CD4-positive, alpha-beta T cell treated with Interleukin-1 beta for 1 hour (primary cell): ENCODE results near the gene MEAK7.
A peak's percentile ranks its signal among the peaks of the same experiment; 100 is the strongest.
"Not testable (repeated sequence)": the region's sequence is repeated elsewhere in the genome, so short reads cannot be mapped to it uniquely, and the experiment has no call there.

Experiments
- DNase-seq, 2 donors: peaks; one replicate each; pipeline ENCODE4 v3.0.0-alpha.2; 2020 to 2022

The MEAK7 gene

DNA sequence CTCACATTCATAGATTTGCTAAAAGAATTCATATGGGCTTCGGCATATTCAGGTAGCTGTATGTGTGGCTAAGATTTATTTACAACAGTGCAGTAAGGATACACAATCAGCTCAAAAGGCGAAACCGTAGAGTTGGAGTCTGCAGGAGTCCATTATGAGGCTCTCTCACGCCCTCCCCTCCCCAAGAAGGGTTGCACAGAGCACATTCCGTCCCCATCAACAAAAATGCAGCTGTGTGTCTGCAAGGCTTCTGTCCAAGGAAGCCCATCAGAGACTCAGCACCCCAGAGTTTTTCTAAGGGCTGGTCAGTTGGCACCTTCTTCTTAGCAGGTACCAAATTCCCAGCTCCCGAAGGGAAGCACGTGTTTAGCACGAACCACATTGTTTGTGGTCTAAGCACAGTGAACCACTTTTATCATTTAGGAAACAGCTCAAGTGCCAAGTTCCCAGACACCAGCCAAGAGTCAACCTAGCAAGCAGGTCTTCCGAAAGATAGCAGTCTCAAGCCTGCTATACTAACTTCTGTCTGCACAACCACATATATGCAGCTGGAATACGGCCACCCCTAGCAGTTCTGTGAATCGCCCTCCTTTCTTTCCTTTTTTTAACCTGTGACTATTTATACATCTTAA lies 28.5 kb upstream of the MEAK7 start:
- DNase-seq: no peak

DNA sequence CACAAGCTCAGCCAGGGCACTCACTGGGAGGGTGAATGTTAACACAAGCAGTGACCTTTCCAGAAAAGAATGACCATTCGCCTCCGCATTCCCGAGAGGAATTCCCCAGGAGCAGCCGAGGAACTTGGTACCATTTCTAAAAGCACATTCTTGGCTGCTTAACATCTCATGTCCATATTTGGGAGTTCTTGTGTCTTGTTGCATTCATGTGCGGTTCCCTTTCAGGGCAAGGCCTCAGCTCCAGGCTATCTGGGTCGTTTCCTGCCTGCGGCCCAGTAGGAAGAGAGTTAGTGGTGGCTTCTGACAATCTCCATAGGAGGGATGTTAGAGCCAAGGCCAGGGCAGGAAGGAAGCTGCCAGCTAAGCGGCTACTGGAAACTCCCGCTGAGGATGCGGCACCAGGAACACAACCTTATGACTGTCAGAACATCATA lies 27.8 kb upstream of the MEAK7 start:
- DNase-seq: peak; percentile 15 to 17

DNA sequence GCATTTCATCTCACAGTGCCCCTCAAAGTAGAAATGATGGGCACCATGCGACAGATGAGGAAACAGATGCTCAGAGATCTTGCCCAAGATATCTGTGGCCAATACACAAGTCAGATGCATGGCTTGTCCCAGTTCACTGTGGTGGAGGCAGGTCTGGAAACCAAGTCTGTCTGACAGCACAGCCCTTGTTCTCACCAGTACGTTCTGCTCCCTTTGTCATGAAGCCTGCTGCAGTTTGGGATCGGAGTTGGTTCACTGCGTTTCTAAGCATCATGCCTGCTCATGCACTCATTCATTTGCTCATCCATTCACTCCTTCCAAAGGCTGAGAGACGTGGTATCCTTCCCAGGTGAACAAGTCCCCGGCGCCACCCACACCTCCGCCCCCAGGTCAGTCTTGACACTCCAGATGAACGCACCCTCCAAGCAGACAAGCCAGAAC lies 27.2 kb upstream of the MEAK7 start:
- DNase-seq: no peak

DNA sequence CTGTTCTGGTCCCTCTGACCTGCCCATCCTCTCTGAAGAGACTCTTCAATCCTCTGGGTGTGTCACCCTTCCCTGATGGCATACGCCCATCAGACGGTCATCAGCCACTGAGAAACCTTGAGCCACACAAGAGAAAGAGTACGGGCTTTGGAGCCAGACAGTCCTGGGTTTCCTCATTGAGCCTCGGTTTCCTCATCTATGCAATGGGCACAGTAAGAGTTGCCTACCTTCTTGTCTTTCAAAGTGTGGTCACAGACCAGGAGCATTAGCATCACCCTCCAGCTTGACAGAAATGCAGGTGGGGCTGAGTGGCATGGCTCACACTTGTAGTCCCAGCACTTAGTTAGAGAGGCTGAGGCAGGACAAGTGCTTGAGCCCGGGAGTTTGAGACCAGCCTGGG lies 26.1 kb upstream of the MEAK7 start:
- DNase-seq: no peak

DNA sequence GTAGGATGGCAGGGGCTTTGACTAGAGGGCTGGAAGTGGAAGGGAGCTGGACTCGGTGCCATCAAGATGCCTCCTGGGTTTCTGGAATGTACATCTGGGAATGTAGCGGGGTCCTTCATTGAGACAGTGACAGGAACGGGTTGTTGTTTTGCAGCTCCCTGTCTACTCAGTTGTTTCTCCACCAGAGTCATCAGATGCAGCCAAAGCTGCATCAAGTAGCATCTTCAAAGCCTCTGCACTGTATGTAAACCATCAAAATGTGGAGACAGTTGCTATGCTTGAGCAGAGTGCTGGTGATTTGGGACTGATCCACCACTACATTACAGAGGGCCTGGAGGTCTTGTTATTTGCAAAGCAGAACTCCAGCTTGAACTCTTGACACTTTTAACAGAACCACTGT lies 25.1 kb upstream of the MEAK7 start:
- no peak for DNase-seq

DNA sequence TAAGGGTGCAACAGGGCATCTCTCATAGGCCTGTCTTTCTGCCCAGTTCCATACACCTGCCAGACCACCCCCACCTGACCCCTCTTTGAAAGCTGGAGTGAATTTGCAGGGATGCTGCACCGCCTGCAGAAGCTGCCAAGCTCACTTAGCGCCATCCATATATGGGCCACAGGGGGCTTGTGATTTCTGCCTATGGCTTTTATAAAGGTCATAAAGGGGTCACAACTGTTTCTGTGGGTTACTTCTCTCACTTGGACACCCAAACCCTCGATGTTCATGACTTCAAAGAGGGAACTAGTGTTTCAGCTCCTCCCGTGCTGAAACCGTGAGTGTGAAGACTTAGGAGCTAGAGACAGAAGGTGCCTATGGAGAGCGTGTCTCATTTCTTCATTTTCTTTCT lies 23.9 kb upstream of the MEAK7 start:
- DNase-seq: no peak

DNA sequence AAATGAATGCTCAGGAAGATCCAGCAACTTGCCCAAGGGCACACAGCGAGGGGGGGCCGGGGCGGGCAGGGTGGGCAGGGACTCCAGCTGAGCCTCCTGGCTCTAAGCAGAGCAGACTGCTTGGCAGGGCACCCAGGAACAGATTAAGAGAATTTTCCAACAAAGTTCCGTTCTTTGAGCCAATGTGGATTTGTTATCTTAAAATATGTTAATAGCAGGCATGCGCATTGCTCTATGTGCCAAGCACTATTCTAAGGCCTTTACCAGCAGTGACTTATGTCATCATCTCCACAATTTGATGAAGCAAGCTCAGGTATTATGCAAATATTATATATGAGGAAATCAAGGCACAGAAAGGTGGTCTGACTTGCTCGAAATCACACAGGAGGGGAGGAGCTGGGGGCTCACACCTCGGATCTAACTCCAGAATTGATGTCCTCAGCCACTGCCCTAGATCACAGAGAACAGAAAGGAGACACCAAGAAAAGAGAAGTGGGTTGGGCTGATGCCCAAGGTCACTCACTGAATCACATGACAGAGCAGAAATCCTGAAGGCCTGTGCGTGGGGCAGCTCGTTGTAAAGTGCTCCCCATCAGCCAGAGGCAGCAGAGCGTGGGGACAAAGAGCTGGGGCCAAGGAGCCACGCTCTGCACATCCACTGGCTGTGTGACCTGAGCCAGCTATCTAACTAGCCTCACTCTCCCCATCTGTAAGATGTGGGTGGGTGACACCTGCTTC lies 23.2 kb upstream of the MEAK7 start:
- peak in 1 of 2 donors; percentile 14 for DNase-seq

DNA sequence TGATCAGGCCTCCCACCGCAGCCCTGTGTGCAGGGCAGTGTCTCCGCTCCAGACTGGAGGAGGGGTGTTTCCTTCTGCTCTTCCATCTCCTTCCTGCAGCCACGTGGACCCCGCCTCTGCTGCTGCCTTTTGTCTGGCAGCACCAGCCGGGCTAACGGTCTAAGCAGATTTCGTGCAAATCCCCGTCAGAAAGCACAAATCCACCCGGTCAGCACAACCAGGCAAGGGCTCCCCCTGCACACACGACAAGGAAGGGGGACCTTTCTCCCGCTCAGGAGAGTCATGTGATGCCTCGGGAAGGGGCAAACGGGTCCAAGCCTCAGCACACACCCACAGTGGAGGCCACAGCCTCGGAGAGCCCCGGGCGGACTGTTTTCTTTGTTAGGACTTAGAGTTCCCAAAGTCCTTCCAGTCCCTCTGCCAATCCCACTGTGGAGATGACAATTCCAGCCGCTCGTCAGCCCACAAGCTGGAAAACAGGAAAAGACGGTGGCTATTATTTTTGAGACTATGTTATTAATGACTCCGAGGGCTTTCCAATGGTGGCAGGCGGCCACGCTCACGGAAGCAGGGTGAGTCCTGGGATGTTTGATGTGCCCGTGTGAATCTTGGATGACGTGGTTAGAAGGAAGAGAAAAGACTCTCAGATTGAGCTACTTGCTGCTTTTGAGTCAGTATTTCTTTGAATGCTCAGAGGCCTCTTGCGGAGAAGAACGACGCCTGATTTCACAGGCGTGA lies 22.5 kb upstream of the MEAK7 start:
- no peak for DNase-seq

DNA sequence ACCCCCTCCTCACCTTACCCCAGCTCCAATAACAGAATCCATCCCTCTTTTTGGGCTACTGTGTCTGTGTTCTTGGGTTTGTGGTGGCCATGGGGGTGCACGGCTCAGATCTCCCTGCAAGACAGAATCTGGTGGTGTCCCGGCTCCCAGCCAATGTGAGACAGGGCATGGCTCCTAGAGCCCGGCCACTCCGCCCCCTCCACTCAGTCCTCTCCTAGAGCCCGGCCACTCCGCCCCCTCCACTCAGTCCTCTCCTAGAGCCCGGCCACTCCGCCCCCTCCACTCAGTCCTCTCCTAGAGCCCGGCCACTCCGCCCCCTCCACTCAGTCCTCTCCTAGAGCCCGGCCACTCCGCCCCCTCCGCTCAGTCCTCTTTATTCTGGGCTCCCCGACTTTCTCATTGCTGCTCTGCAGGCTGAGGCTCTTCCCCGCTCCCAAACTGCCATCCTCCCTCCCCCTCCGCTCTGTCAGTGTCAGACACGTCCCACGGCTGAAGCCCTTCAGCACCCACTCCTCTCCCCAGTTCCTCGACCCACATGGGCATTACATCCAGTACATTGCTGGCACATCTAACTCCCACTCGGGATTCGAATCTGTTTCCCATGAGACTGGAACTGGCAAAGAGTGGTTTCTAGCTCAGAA lies 20.6 kb upstream of the MEAK7 start:
- DNase-seq: not testable (repeated sequence)

DNA sequence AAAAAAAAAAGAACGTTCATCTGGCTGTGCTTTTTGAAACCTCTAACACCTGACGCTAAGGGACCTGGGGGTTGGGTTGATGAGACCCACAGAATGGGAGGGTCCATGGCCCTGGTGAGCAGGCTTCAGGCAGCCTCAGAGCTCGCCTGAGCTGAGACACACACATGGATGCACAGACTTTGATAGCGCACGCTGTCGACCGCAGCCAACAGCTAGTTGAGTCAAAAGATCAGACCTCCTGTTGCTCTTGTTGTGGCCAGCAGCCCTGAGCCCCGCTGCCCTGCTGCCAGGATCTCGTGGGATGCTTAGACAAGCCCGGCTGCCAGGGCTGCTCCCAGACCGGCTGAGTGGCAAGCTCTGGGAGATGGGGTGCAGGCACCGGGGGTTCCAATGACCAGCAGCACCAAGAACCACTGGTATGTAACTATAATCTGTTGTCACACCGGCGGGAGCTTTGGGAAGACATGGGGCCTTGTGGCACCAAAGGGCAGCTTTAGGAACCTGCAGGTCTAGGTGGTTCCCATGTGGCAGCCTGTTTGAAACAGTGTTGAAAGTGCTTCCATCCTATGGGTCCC lies 20.0 kb upstream of the MEAK7 start:
- no peak for DNase-seq

DNA sequence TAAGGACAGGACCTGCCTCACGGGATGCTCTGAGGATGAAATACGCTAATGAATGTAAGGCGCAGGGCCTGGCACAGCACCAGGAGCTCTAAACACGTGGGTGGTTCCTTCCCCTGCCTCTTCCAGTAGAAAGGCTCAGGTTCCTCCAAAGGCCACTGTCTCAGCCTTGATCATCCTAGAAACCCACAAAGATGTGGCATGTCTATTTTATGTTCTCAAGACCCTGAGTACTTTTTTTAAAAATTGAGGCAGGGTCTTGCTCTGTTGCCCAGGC lies 17.0 kb upstream of the MEAK7 start:
- no peak for DNase-seq

DNA sequence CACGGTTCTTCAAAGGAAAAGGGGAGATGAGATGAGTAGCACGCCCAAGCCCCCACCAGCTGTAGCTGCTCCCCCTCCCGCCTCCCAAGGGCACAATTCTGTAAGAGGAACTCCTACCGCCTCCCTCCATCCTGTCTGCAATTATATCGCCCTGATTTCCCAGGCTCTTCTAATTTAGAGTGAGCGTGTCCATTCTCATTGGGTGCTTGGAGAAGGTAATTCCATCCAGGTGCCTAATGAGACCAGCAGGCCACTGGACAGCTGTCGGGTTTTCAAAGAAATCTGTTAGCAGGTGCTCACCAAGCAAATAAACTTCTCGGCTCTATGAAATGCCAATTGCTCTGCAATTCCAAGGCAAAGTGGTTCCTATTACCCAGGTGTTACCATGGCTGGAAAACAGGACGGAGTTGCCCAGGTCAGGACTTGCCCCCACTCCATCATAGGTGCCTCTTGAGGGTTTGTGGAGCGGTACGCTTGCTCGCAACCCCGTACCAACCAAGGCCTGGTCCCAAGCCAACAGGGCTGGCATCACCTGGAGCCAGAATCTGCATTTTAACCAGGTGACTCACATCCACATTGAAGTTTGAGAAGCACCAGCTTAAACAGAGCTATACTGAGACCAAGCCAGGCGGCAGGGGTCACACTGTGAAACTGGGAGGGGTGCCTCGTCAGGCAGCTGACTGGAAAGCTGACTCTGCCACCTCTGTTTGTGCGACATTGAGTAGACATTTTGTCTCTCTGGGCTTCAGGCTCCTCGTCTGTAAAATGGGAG lies 16.5 kb upstream of the MEAK7 start:
- no peak for DNase-seq

DNA sequence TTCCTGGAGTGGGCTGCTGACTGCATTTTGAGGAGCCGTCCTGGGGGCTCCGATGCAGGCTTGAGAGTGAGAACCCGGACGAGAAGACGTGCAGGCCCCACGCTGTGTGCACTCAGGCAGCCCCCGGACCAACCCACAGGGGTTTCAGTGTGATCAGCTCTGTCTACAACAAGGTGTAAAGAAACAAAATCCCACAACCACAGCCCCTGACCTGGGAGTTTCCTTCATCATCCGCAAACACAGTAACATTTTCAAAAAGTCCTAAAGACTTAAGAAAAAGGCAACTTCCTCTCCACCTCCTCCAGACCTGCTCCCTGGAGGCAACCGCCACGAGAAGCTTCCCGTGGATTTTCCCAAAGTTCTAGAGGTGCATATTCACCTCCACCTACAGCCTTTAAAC lies 15.4 kb upstream of the MEAK7 start:
- DNase-seq: no peak

DNA sequence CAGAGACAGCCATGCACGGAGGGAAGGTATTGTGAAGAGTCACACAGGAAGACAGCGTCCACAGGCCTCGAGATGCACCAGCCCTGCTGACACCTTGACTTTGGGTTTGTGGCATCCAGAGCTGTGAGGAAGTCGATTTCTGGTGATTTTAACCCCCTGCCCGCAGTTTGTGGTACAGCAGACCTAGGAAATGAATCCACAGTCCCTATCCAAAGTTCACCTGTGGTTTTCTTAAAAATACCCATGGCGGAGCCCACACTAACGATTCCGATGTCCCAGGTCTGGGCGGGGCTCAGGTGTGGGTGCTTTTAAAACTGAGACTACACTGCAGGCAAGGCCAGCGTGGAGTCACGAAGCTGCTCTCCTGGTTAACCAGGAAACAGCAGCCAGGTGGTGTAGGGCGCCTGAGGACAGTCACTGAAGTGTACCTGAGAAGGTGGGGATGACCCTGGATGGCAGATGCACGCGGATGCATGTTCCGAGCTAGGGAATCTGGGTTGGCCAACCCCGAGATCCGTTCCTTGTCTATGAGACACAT lies 14.4 kb upstream of the MEAK7 start:
- peak; percentile 58 to 69 for DNase-seq

DNA sequence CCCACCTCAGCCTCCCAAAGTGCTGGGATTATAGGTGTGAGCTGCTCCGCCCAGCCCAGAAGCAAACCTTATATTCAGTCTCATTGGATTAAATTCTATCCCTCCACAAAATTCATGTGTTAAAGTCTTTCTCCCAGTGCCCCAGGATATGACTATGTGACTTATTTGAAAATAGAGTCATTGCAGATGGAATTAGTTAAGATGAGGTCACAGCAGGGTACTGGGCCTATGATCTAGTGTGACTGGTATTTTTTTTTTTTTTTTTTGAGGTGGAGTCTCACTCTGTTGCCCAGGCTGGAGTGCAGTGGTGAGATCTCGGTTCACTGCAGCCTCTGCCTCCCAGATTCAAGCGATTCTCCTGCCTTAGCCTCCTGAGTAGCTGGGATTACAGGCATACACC lies 13.8 kb upstream of the MEAK7 start:
- not testable (repeated sequence) for DNase-seq

DNA sequence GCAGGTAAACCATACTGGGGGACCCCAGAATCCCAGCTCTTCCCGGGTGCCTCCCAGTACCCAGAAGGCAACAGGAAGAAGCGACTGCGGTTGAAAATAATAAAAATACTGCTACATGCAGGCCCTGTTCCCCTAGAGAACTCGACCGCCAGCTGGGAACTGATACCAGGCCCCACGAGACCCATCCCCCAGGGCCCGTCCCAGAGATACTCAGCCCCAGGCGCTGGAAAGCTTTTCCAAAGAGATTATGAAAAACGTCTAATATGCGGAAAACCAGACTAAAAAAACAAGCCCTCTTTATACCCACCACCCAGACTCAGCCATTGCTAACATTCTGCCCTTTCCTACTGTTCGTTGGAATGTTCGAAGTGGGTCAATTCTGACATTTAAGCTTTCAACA lies 12.9 kb upstream of the MEAK7 start:
- no peak for DNase-seq

DNA sequence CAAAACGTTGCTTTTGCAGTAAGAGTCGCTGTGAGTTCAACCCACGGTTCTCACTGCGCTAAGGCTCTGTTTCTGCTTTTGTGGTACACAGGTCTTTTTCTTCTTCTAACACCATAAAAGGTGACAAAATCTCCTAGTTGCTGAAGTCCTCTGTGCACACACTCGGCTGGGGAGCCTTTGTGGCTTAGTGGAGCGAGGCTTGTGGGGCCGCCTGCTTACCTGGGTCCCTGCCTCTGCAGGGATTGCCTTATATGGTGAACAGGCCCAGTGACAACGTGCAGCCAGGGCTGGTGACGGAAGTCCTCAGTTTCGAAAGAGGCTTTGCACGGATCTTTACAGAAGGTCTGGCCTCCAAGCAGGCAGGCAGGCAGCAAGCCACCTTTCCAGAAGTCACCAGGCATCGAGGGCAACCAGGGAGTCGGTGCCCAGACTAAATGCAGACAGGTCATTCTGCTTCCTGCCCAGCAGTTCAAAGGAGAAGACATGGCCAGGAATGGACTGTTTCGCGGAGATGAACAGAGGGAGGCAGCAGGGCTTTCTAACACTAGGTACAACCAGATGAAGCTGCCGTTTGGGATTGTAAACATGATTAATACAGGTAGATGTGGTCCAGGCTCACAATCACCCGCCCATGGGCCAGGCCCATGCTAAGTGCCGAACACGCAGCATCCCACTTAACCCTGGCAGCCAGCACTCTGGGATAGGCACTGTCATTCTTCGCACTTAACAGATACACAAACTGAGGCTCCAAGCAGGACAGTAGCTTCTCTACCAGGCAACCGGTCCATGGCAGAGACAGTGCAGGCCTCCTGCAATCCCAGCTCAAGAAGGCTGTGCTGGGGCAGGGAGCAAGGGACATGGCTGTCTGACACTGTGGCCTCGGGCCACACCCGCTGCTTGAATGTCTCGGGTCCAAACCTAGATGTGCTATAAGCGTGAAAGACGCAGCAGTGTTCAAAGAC lies 10.7 kb upstream of the MEAK7 start:
- DNase-seq: peak; percentile 85 to 86

DNA sequence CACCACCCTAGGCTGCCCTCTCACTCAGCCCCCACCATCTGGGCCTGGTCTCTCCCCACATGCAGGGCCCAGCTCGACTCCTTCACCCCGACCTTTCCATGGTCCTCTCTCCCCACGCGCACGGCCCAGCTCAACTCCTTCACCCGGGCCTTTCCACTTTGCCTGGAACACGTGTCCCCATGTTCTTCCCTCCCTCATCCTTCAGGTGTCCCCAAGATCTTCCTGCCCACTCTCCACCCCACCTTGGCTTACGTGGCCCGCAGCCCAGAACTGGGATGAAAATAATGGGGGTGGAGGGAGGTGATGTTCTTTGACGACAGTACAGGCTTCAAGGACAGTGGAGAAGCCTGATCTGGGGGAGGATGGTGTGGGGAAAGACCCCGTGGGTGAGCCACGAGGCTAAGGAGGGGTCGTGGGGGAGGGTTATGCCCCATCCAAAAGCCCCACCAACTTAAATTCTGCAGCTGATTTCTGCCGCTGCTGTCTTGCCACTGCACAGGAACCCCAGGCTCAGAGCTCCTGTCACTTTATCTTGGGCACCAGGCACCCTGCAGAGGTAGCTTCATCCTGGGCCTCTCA lies 9.9 kb upstream of the MEAK7 start:
- no peak for DNase-seq

DNA sequence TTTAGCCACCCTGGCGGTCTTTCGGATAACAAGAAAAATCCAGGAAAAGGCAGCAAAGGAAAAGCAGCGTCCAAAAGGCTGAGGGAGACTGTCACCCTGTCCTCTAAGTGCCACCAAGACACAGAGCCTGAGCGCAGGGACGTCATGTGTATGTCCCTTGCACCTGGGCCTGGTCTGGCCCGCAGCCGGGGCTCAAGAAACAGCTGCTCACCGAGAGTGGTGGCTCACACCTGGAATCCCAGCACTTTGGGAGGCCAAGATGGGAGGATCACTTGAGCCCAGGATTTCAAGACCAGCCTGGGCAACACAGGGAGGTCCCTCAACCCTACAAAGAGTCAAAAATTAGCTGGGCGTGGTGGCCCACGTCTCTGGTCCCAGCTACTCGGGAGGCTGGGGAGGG lies 9.2 kb upstream of the MEAK7 start:
- no peak for DNase-seq

DNA sequence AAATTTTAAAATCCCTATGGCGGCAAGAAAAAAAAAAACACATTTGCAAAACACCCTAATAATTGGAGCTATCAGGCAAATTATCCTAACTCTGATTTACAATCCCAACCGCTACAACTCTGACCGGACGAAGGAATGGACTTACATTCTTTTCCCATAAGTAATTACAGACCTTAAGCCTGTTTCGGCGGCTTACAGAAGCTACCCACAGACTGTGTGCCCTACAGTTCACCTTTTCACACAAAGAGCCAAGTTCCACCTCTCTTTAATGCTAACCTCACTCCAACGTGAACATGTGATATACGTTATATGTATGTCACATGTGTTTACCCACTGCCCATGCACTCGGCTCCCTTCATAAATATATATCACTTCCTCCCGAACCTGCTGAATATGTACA lies 8.7 kb upstream of the MEAK7 start:
- DNase-seq: no peak

DNA sequence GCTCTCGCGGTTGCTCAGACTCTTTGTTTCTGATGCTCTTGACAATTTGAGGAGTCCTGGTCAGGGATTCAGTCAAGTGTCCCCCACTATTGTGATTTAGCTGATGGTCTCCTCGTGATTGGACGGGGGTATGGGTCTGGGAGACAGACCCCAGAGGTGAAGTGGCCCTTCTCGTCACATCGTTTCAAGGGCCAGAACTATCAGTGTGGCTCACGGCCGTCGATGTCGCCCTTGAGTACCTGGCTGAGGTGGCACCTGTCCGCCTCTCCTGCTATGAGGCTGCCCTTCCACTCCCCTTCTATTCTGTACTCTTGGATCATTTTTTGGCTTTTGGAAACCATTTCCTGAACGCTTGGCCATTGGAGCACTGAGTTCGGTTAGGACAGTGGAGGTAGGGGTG lies 7.4 kb upstream of the MEAK7 start:
- no peak for DNase-seq
